HFFc6 (cell line): Measurements from ENCODE around the gene SMNDC1. TPM values are rescaled to one million over a fixed set of nuclear protein-coding genes. Genes with fewer than 3 reads are reported as not detected.
"Not testable (repeated sequence)": the region's sequence is repeated elsewhere in the genome, so short reads cannot be mapped to it uniquely, and the experiment has no call there.

Experiments
- DNase-seq: peaks from one replicate; pipeline ENCODE4 v3.0.0-alpha.2; 2018
- H3K27ac Mint-ChIP-seq: 2 replicates; pipeline ENCODE4 v1.8.0; 2020; ENCODE audit warnings: mild to moderate bottlenecking, mixed read lengths
- H3K27me3 Mint-ChIP-seq: 2 replicates; pipeline ENCODE4 v1.8.0; 2021; ENCODE audit warnings: mild to moderate bottlenecking, moderate library complexity, mixed read lengths; ENCODE audit not compliant: insufficient read depth
- H3K36me3 Mint-ChIP-seq: 2 replicates; pipeline ENCODE4 v1.8.0; 2021; ENCODE audit warnings: low read depth, mixed read lengths
- H3K4me1 Mint-ChIP-seq: 2 replicates; pipeline ENCODE4 v1.8.0; 2020; ENCODE audit warnings: low read depth, mixed read lengths
- H3K4me3 Mint-ChIP-seq: 2 replicates; pipeline ENCODE4 v1.8.0; 2020; ENCODE audit warnings: mild to moderate bottlenecking, moderate library complexity, mixed read lengths
- H3K9me3 Mint-ChIP-seq: 2 replicates; pipeline ENCODE4 v1.8.0; 2020; ENCODE audit warnings: mild to moderate bottlenecking, mixed read lengths
- CTCF ChIP-seq: fragments of 200-600 bp; sonication (generic); IDR thresholded peaks from 2 replicates; pipeline ENCODE4 v1.5.0; 2021; ENCODE audit warnings: antibody characterized with exemption, mild to moderate bottlenecking
- total RNA-seq, 6 experiments: library from RNA; stranded (reverse); fragmentation: NEBNext Ultra II Directional; extraction: Animal tissue kit (Norgen Biotek cat#: 25700); gene quantifications; 2 replicates in 1 of 6; 3 replicates in 5 of 6; pipeline ENCODE4 v1.2.3, GENCODE V29; 2021

Gene SMNDC1
- total RNA-seq, 6 experiments from 2014 or later, result 31.5 to 37.5 (median 34.8) TPM

- H3K9me3 Mint-ChIP-seq, result no peaks in the 10 kb centered on the region
- no peak for DNase-seq
- no peak for TF ChIP-seq CTCF
- H3K4me3 Mint-ChIP-seq, result no peak overlapping the region
- peaks cover 15% of the 10 kb centered on the region for H3K4me1 Mint-ChIP-seq
- peaks cover 1% of the 10 kb centered on the region; the same call in 1 of the 2 replicates for H3K27me3 Mint-ChIP-seq
- no peak overlapping the region for H3K27ac Mint-ChIP-seq
- H3K36me3 Mint-ChIP-seq, result no peaks in the 10 kb centered on the region
Observed at GRCh38 chr10:110275128-110275729, 29.5 kb downstream of the SMNDC1 start.

GRCh38 chr10:110274647-110275046, 30.1 kb downstream of the SMNDC1 start:
- no peak overlapping the region for H3K27ac Mint-ChIP-seq
- no peak for DNase-seq
- H3K9me3 Mint-ChIP-seq, result no peaks in the 10 kb centered on the region
- no peaks in the 10 kb centered on the region for H3K36me3 Mint-ChIP-seq
- H3K4me1 Mint-ChIP-seq, result peaks cover 18% of the 10 kb centered on the region
- H3K27me3 Mint-ChIP-seq, result peaks cover 1% of the 10 kb centered on the region; the same call in 1 of the 2 replicates
- no peak for TF ChIP-seq CTCF
- H3K4me3 Mint-ChIP-seq, result no peak overlapping the region

GRCh38 chr10:110274072-110274627, 30.6 kb downstream of the SMNDC1 start:
- Mint-ChIP-seq H3K36me3 (no peaks in the 10 kb centered on the region), H3K4me1 (peaks cover 19% of the 10 kb centered on the region), H3K27ac (no peak overlapping the region), H3K27me3 (peaks cover 1% of the 10 kb centered on the region; the same call in 1 of the 2 replicates), H3K4me3 (no peak overlapping the region), H3K9me3 (no peaks in the 10 kb centered on the region)
- no peak for DNase-seq
- no peak for TF ChIP-seq CTCF

- H3K4me1 Mint-ChIP-seq, result peaks cover 17% of the 10 kb centered on the region
- no peak overlapping the region for H3K4me3 Mint-ChIP-seq
- H3K36me3 Mint-ChIP-seq, result no peaks in the 10 kb centered on the region
- peak; percentile 47 for DNase-seq
- H3K27me3 Mint-ChIP-seq, result peaks cover 1% of the 10 kb centered on the region; the same call in 1 of the 2 replicates
- no peak overlapping the region for H3K27ac Mint-ChIP-seq
- no peaks in the 10 kb centered on the region for H3K9me3 Mint-ChIP-seq
- no peak for TF ChIP-seq CTCF
Observed at GRCh38 chr10:110273474-110273873, 31.2 kb downstream of the SMNDC1 start.

- H3K4me1 Mint-ChIP-seq, result peaks cover 17% of the 10 kb centered on the region
- H3K27me3 Mint-ChIP-seq, H3K36me3 Mint-ChIP-seq, DNase-seq, H3K4me3 Mint-ChIP-seq, H3K9me3 Mint-ChIP-seq, H3K27ac Mint-ChIP-seq: not testable (repeated sequence)
Observed at GRCh38 chr10:110272995-110273394, 31.7 kb downstream of the SMNDC1 start.
